Adrenal gland (tissue), 12 donors: ENCODE results near the gene MEGF11. TPM values are rescaled to one million over a fixed set of nuclear protein-coding genes. Genes with fewer than 3 reads are reported as not detected.

ENCODE experiments used
- DNase-seq, 7 donors: peaks; one replicate each; pipeline ENCODE4 v3.0.0-alpha.2; 2019 to 2020
- H3K27ac ChIP-seq, 5 donors: fragments of 200-600 bp; sonication (generic) in 4 of 5; 1 replicate in 3 of 5; 2 replicates in 2 of 5; pipeline versions ENCODE4 v1.5.1 to v1.8.0; 2016 to 2020; ENCODE audit warnings: mild to moderate bottlenecking in 1 of 5
- H3K27me3 ChIP-seq: fragments of 200-600 bp; 2 replicates; pipeline ENCODE4 v1.8.0; 2021
- H3K36me3 ChIP-seq, 2 donors: fragments of 200-600 bp; replicated peaks in 1 of 2; 1 replicate in 1 of 2; 2 replicates in 1 of 2; pipeline versions ENCODE4 v1.5.1 to v1.8.0; 2018 to 2022
- H3K4me1 ChIP-seq, 2 donors: fragments of 200-600 bp; replicated peaks in 1 of 2; 1 replicate in 1 of 2; 2 replicates in 1 of 2; pipeline versions ENCODE4 v1.5.1 to v1.8.0; 2018 to 2021
- H3K4me3 ChIP-seq, 4 donors: fragments of 200-600 bp; sonication (generic) in 3 of 4; one replicate each; pipeline ENCODE4 v1.5.1; 2016 to 2018
- H3K9me3 ChIP-seq, 3 donors: fragments of 200-600 bp; sonication (generic) in 1 of 3; replicated peaks in 1 of 3; 1 replicate in 2 of 3; 2 replicates in 1 of 3; pipeline versions ENCODE4 v1.5.1 to v1.8.0; 2016 to 2021
- POLR2A ChIP-seq, 2 donors: fragments of 450-650 bp; IDR thresholded peaks; one replicate each; pipeline ENCODE4 v1.6.1; 2017; ENCODE audit warnings: antibody characterized with exemption in 2 of 2, mild to moderate bottlenecking in 2 of 2, moderate library complexity in 1 of 2
- WGBS, 4 donors: extraction: QIAGEN DNeasy Blood & Tissue Kit in 2 of 4; methylation state at CpG; one replicate each; pipeline versions ENCODE4 v1.1.5 to v1.1.7; 2013 to 2017; 5-methylcytosine and 5-hydroxymethylcytosine counted together
- intact Hi-C, 2 donors: fragments of 100-400 bp; cut with DNase I; formaldehyde crosslinking; loops; one replicate each; pipeline versions ENCODE4 v1.14.1 to v1.15.0; 2022 to 2023
- polyA plus RNA-seq, 3 donors: library from polyadenylated mRNA; stranded (reverse); fragments of 200-250 nt in 2 of 3; fragments of 350-450 nt in 1 of 3; fragmentation: Illumina TruSeq in 1 of 3; extraction: RNeasy Lipid Tissue Mini Kit (QIAGEN cat#74804) in 1 of 3; gene quantifications; one replicate each; pipeline ENCODE4 v1.2.3, GENCODE V29; 2013 to 2014
- total RNA-seq, 9 donors: library from RNA; depleted of rRNA in 4 of 9; stranded (reverse); fragments of >200 nt in 4 of 9; fragments of 120-200 nt in 1 of 9; fragmentation: NEBNext Ultra II Directional in 1 of 9; extraction: Animal tissue kit (Norgen Biotek cat#: 25700) in 1 of 9; gene quantifications; one replicate each; pipeline versions ENCODE4 v1.1.0 to v1.2.4, GENCODE V29; 2013 to 2023
- TF ChIP-seq, protein P1 (sequence below), 6 experiments: fragments of 450-650 bp in 4 of 6; fragments of 200-600 bp in 2 of 6; sonication (generic) in 1 of 6; IDR thresholded peaks; 1 replicate in 5 of 6; 2 replicates in 1 of 6; pipeline versions ENCODE4 v1.5.1 to v1.8.0; 2016 to 2021; ENCODE audit warnings: antibody characterized with exemption in 6 of 6, mild to moderate bottlenecking in 2 of 6, moderate library complexity in 1 of 6
- donor health status: healthy with polysubstance abuse.
- donor health status: Bipolar disorder and iron deficiency.
- donor health status: DM: yes; HTN: yes; CAD: no.
- donor health status: DM: no; HTN: no; CAD: no.
- donor health status: DM: no; HTN: no; CAD: no.
- donor health status: DM: yes; HTN: yes; CAD: no.

The MEGF11 gene
- total and polyA plus RNA-seq, 12 donors = 0.04 to 0.98 (median 0.14) TPM; not detected in 5

DNA sequence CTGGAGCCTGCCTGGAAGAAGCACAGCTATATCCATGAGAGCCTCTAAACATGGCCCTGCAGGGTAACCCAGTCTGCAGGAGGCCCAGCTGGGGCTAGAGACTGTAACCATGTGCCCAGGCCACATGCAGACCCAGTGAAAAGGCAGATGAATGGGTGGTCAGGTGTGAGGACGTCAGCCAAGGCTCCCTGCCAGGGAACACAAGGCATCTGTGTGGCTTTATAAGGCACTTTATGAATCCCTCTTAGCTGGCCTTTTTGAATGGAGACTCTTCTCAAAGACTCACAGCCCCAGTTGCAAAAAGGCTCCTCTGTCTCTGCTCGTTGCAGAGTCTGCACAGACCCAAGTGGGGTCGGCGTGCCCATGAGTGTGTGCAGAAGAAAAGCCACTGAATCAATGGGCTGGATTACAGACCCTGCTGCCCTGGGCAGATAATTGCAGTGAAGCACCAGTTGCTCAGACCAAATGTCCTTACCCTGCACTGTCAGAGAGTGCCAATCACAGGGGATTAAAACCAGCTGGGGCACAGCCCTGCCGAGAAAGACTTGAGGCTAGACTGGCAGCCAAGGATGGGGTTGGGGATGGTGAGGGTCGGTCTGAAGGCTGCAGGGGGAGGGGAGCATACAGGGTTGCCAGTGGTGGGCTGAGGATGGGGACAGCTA lies 230.1 kb downstream of the MEGF11 start:
- Histone ChIP-seq H3K36me3 (no peaks in the 10 kb centered on the region), H3K27me3 (no peaks in the 10 kb centered on the region), H3K4me1 (no peaks in the 10 kb centered on the region), H3K4me3 (no peak overlapping the region), H3K27ac (no peak overlapping the region), H3K9me3 (no peaks in the 10 kb centered on the region)
- no peak for DNase-seq
- TF ChIP-seq POLR2A (IDR thresholded peaks at IDR 0.05) = no peak
- TF ChIP-seq, protein P1, sequence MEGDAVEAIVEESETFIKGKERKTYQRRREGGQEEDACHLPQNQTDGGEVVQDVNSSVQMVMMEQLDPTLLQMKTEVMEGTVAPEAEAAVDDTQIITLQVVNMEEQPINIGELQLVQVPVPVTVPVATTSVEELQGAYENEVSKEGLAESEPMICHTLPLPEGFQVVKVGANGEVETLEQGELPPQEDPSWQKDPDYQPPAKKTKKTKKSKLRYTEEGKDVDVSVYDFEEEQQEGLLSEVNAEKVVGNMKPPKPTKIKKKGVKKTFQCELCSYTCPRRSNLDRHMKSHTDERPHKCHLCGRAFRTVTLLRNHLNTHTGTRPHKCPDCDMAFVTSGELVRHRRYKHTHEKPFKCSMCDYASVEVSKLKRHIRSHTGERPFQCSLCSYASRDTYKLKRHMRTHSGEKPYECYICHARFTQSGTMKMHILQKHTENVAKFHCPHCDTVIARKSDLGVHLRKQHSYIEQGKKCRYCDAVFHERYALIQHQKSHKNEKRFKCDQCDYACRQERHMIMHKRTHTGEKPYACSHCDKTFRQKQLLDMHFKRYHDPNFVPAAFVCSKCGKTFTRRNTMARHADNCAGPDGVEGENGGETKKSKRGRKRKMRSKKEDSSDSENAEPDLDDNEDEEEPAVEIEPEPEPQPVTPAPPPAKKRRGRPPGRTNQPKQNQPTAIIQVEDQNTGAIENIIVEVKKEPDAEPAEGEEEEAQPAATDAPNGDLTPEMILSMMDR (IDR thresholded peaks at IDR 0.05) = no peak
- intact Hi-C loops = no loop called here
- 66 to 77% (median 71%) methylated on average over 6 of the region's 6 CpGs for WGBS, 4 donors

GRCh38 chr15:66022163-66022525 lies 231.4 kb downstream of the MEGF11 start:
- Histone ChIP-seq H3K27me3 (no peaks in the 10 kb centered on the region), H3K4me3 (no peak overlapping the region), H3K9me3 (no peaks in the 10 kb centered on the region), H3K4me1 (no peaks in the 10 kb centered on the region), H3K27ac (no peak overlapping the region), H3K36me3 (no peaks in the 10 kb centered on the region)
- no peak for TF ChIP-seq POLR2A (IDR thresholded peaks at IDR 0.05)
- TF ChIP-seq, protein P1 (IDR thresholded peaks at IDR 0.05) = no peak
- intact Hi-C loops = no loop called here
- DNase-seq = no peak
- 69 to 83% (median 75%) methylated on average over 2 to 3 of the region's 3 CpGs for WGBS, 4 donors

GRCh38 chr15:66021496-66022162 lies 231.9 kb downstream of the MEGF11 start:
- DNase-seq = no peak
- no peak overlapping the region for H3K27ac ChIP-seq
- H3K4me3 ChIP-seq = no peak overlapping the region
- H3K36me3 ChIP-seq = no peaks in the 10 kb centered on the region
- H3K9me3 ChIP-seq = no peaks in the 10 kb centered on the region
- intact Hi-C loops = no loop called here
- TF ChIP-seq, protein P1 (IDR thresholded peaks at IDR 0.05) = no peak
- no peak for TF ChIP-seq POLR2A (IDR thresholded peaks at IDR 0.05)
- 80 to 85% (median 82%) methylated on average over 6 to 7 of the region's 7 CpGs for WGBS, 4 donors
- H3K27me3 ChIP-seq = no peaks in the 10 kb centered on the region
- no peaks in the 10 kb centered on the region for H3K4me1 ChIP-seq

GRCh38 chr15:66019826-66020398 lies 233.6 kb downstream of the MEGF11 start:
- 80 to 89% (median 87%) methylated on average over 10 of the region's 10 CpGs for WGBS, 4 donors
- Histone ChIP-seq H3K27me3 (no peaks in the 10 kb centered on the region), H3K4me1 (no peaks in the 10 kb centered on the region), H3K27ac (no peak overlapping the region), H3K4me3 (no peak overlapping the region), H3K36me3 (no peaks in the 10 kb centered on the region), H3K9me3 (no peaks in the 10 kb centered on the region)
- no peak for DNase-seq
- intact Hi-C loops = no loop called here
- TF ChIP-seq, protein P1 (IDR thresholded peaks at IDR 0.05) = no peak
- no peak for TF ChIP-seq POLR2A (IDR thresholded peaks at IDR 0.05)
